ENCODE measurements around the gene KCNC1.

The KCNC1 gene

GRCh38 chr11:17769218-17769617 lies 34.6 kb downstream of the KCNC1 start:
- no peaks in the 10 kb centered on the region for H3K4me1 Mint-ChIP-seq
- no peaks in the 10 kb centered on the region for H3K9me3 Mint-ChIP-seq
- H3K36me3 Mint-ChIP-seq (ENCODE audit: low read depth): no peaks in the 10 kb centered on the region
- no peak overlapping the region for H3K4me3 Mint-ChIP-seq
- no peak for TF ChIP-seq CTCF (IDR thresholded peaks at IDR 0.05; ENCODE audit: unreplicated experiment in 3 of 3)
- no peak overlapping the region for H3K27ac Mint-ChIP-seq
- H3K27me3 Mint-ChIP-seq (ENCODE audit: low read depth): peaks cover 11% of the 10 kb centered on the region

- no peak for TF ChIP-seq CTCF (IDR thresholded peaks at IDR 0.05; ENCODE audit: unreplicated experiment in 3 of 3)
- H3K4me3 Mint-ChIP-seq: no peak overlapping the region
- peaks cover 9% of the 10 kb centered on the region for H3K27me3 Mint-ChIP-seq (ENCODE audit: low read depth)
- no peak overlapping the region for H3K27ac Mint-ChIP-seq
- no peaks in the 10 kb centered on the region for H3K9me3 Mint-ChIP-seq
- no peaks in the 10 kb centered on the region for H3K36me3 Mint-ChIP-seq (ENCODE audit: low read depth)
- no peaks in the 10 kb centered on the region for H3K4me1 Mint-ChIP-seq
Measured at GRCh38 chr11:17770048-17770652, 35.6 kb downstream of the KCNC1 start.

GRCh38 chr11:17770917-17771316 lies 36.3 kb downstream of the KCNC1 start:
- no peaks in the 10 kb centered on the region for H3K9me3 Mint-ChIP-seq
- no peaks in the 10 kb centered on the region for H3K36me3 Mint-ChIP-seq (ENCODE audit: low read depth)
- peaks cover 6% of the 10 kb centered on the region for H3K27me3 Mint-ChIP-seq (ENCODE audit: low read depth)
- no peak overlapping the region for H3K27ac Mint-ChIP-seq
- TF ChIP-seq CTCF (IDR thresholded peaks at IDR 0.05; ENCODE audit: unreplicated experiment in 3 of 3): no peak
- no peak overlapping the region for H3K4me3 Mint-ChIP-seq
- no peaks in the 10 kb centered on the region for H3K4me1 Mint-ChIP-seq

GRCh38 chr11:17771415-17771814 lies 36.8 kb downstream of the KCNC1 start:
- Mint-ChIP-seq H3K4me3 (no peak overlapping the region), H3K9me3 (no peaks in the 10 kb centered on the region), H3K4me1 (no peaks in the 10 kb centered on the region), H3K27me3 (ENCODE audit: low read depth) (peaks cover 3% of the 10 kb centered on the region), H3K36me3 (ENCODE audit: low read depth) (no peaks in the 10 kb centered on the region), H3K27ac (no peak overlapping the region)
- TF ChIP-seq CTCF (IDR thresholded peaks at IDR 0.05; ENCODE audit: unreplicated experiment in 3 of 3): no peak

- no peaks in the 10 kb centered on the region for H3K4me1 Mint-ChIP-seq
- H3K36me3 Mint-ChIP-seq (ENCODE audit: low read depth): no peaks in the 10 kb centered on the region
- no peaks in the 10 kb centered on the region for H3K9me3 Mint-ChIP-seq
- TF ChIP-seq CTCF (IDR thresholded peaks at IDR 0.05; ENCODE audit: unreplicated experiment in 3 of 3): no peak
- H3K27ac Mint-ChIP-seq: no peak overlapping the region
- H3K27me3 Mint-ChIP-seq (ENCODE audit: low read depth): peaks cover 3% of the 10 kb centered on the region
- no peak overlapping the region for H3K4me3 Mint-ChIP-seq
Measured at GRCh38 chr11:17771841-17772401, 37.3 kb downstream of the KCNC1 start.

Measured in nephron (organoid).